Sigmoid colon (tissue), 7 donors: ENCODE data around the gene CSRP1. TPM values are rescaled to one million over a fixed set of nuclear protein-coding genes. Genes with fewer than 3 reads are reported as not detected.

Experiments used
- DNase-seq: peaks from one replicate; pipeline ENCODE4 v3.0.0-alpha.2; 2019
- H3K27ac ChIP-seq, 4 donors: fragments of 200-600 bp; sonication (generic); one replicate each; pipeline ENCODE4 v1.5.1; 2016 to 2019; ENCODE audit warnings: mild to moderate bottlenecking in 1 of 4
- H3K27me3 ChIP-seq, 3 donors: fragments of 200-600 bp; sonication (generic); one replicate each; pipeline ENCODE4 v1.5.1; 2019; ENCODE audit warnings: mild to moderate bottlenecking in 1 of 3
- H3K36me3 ChIP-seq, 4 donors: fragments of 200-600 bp; sonication (generic); one replicate each; pipeline ENCODE4 v1.5.1; 2016 to 2019
- H3K4me1 ChIP-seq, 4 donors: fragments of 200-600 bp; sonication (generic); one replicate each; pipeline ENCODE4 v1.5.1; 2017 to 2019
- H3K4me3 ChIP-seq, 4 donors: fragments of 200-600 bp; sonication (generic); one replicate each; pipeline ENCODE4 v1.5.1; 2017 to 2019; ENCODE audit warnings: mild to moderate bottlenecking in 2 of 4, moderate library complexity in 1 of 4
- H3K9me3 ChIP-seq, 4 donors: fragments of 200-600 bp in 3 of 4; sonication (generic) in 3 of 4; one replicate each; pipeline versions ENCODE4 v1.5.1 to v1.6.1; 2013 to 2019
- EP300 ChIP-seq, 4 donors: sonication (generic); formaldehyde crosslinking; IDR thresholded peaks; one replicate each; pipeline ENCODE4 v1.6.1; 2017; ENCODE audit warnings: antibody characterized with exemption in 4 of 4
- POLR2A ChIP-seq, 2 donors: fragments of 450-650 bp; IDR thresholded peaks; one replicate each; pipeline ENCODE4 v1.6.1; 2016; ENCODE audit warnings: antibody characterized with exemption in 2 of 2, mild to moderate bottlenecking in 2 of 2, moderate library complexity in 2 of 2
- POLR2AphosphoS5 ChIP-seq, 4 donors: sonication (generic); formaldehyde crosslinking; IDR thresholded peaks; one replicate each; pipeline ENCODE4 v1.6.1; 2017; ENCODE audit warnings: antibody characterized with exemption in 4 of 4
- WGBS, 2 donors: extraction: QIAGEN DNeasy Blood & Tissue Kit; methylation state at CpG; one replicate each; pipeline ENCODE4 v1.1.7; 2013; 5-methylcytosine and 5-hydroxymethylcytosine counted together
- intact Hi-C: fragments of 100-400 bp; cut with DNase I; formaldehyde crosslinking; loops from one replicate; pipeline ENCODE4 v1.15.1; 2023
- polyA plus RNA-seq, 3 donors: library from polyadenylated mRNA; stranded (reverse); fragments of 200-250 nt; gene quantifications; one replicate each; pipeline ENCODE4 v1.2.3, GENCODE V29; 2013
- total RNA-seq, 4 donors: library from RNA; depleted of rRNA; stranded (reverse); fragments of >200 nt; gene quantifications; one replicate each; pipeline ENCODE4 v1.1.0, GENCODE V29; 2016
- TF ChIP-seq, protein P1 (sequence below), 4 experiments: fragments of 450-650 bp in 3 of 4; fragments of 200-600 bp in 1 of 4; IDR thresholded peaks; one replicate each; pipeline ENCODE4 v1.5.1; 2016 to 2019; ENCODE audit warnings: antibody characterized with exemption in 4 of 4, mild to moderate bottlenecking in 3 of 4, moderate library complexity in 2 of 4
- donor health status: healthy with polysubstance abuse.
- donor health status: Bipolar disorder and iron deficiency.
- donor health status: healthy.

The CSRP1 gene
- total and polyA plus RNA-seq, 7 donors: 189 to 8,467 (median 4,737) TPM

DNA sequence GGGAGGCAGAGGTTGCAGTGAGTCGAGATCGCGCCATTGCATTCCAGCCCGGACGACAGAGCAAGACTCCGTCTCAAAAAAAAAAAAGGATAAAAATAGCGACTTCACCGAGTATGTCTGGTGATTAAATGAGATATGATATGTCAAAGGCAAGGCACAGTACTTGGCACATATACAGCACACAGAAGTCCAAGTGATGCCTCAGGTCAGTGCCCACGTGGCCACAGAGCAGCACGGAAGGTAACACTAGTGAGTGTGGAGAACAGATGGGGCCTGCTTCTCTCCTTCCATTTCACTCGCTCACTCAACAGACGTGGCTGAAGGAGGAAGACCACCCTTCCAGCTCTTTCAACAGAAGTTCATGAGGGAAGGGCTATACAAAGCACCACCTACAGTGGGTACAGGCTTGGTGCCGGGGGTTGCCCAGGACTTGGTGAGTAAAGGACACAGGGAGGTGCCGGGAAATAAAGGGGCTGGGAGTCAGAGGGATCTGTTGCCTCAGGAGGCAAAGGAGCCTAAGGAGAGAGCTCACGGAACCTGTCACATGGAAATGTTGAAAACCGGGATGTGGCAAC, 8.9 kb downstream of the CSRP1 start:
- H3K4me1 ChIP-seq: peaks cover 0 to 100% (median 97%) of the 10 kb centered on the region in 4 donors
- WGBS, 2 donors: 89 to 95% methylated on average over 16 of the region's 16 CpGs
- TF ChIP-seq POLR2A (IDR thresholded peaks at IDR 0.05) (no peak), EP300 (IDR thresholded peaks at IDR 0.05) (peak in 2 of 4 donors; percentile 21 to 27), POLR2AphosphoS5 (IDR thresholded peaks at IDR 0.05) (peak in 3 of 4 donors; percentile 32 to 79 (median 67))
- TF ChIP-seq, protein P1, sequence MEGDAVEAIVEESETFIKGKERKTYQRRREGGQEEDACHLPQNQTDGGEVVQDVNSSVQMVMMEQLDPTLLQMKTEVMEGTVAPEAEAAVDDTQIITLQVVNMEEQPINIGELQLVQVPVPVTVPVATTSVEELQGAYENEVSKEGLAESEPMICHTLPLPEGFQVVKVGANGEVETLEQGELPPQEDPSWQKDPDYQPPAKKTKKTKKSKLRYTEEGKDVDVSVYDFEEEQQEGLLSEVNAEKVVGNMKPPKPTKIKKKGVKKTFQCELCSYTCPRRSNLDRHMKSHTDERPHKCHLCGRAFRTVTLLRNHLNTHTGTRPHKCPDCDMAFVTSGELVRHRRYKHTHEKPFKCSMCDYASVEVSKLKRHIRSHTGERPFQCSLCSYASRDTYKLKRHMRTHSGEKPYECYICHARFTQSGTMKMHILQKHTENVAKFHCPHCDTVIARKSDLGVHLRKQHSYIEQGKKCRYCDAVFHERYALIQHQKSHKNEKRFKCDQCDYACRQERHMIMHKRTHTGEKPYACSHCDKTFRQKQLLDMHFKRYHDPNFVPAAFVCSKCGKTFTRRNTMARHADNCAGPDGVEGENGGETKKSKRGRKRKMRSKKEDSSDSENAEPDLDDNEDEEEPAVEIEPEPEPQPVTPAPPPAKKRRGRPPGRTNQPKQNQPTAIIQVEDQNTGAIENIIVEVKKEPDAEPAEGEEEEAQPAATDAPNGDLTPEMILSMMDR (IDR thresholded peaks at IDR 0.05): no peak
- peaks cover 20 to 53% (median 30%) of the 10 kb centered on the region in 4 donors for H3K36me3 ChIP-seq
- peak overlapping the region; percentile 92 to 98 (median 96) for H3K27ac ChIP-seq
- no peaks in the 10 kb centered on the region for H3K27me3 ChIP-seq
- intact Hi-C loops: no loop called here
- H3K9me3 ChIP-seq: no peaks in the 10 kb centered on the region
- DNase-seq: no peak
- H3K4me3 ChIP-seq: peak overlapping the region in 3 of 4 donors; percentile 1 to 85 (median 71)

DNA sequence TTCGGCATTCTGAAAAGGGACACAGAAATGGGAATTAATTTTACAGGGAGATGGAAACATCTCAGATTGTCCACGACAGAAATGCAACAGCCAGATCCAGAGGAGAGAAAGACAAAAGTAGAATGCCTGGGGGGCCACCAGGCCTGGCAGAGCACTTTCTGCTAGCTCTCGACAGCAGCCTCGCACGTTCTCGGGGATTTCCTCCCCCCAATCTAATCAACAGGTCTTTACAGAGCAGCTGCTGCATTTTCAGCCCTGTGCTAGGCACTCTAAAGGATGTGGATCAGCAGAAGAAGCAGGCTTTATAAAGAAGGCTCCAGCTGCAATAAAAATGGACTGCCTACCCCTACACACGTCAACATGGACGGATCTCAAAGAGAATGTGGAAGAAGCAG, 10.6 kb downstream of the CSRP1 start:
- Histone ChIP-seq H3K36me3 (peaks cover 27 to 60% (median 35%) of the 10 kb centered on the region in 4 donors), H3K27ac (peak overlapping the region; percentile 92 to 98 (median 96)), H3K4me3 (peak overlapping the region in 3 of 4 donors; percentile 8 to 22 (median 11)), H3K9me3 (no peaks in the 10 kb centered on the region), H3K4me1 (peaks cover 0 to 100% (median 99%) of the 10 kb centered on the region in 4 donors), H3K27me3 (no peaks in the 10 kb centered on the region)
- intact Hi-C loops: no loop called here
- WGBS, 2 donors: 75 to 85% methylated on average over 8 of the region's 8 CpGs
- TF ChIP-seq POLR2A (IDR thresholded peaks at IDR 0.05): no peak
- peak in 2 of 4 donors; percentile 13 to 45 for TF ChIP-seq POLR2AphosphoS5 (IDR thresholded peaks at IDR 0.05)
- no peak for TF ChIP-seq EP300 (IDR thresholded peaks at IDR 0.05)
- TF ChIP-seq, protein P1 (IDR thresholded peaks at IDR 0.05): no peak
- no peak for DNase-seq

DNA sequence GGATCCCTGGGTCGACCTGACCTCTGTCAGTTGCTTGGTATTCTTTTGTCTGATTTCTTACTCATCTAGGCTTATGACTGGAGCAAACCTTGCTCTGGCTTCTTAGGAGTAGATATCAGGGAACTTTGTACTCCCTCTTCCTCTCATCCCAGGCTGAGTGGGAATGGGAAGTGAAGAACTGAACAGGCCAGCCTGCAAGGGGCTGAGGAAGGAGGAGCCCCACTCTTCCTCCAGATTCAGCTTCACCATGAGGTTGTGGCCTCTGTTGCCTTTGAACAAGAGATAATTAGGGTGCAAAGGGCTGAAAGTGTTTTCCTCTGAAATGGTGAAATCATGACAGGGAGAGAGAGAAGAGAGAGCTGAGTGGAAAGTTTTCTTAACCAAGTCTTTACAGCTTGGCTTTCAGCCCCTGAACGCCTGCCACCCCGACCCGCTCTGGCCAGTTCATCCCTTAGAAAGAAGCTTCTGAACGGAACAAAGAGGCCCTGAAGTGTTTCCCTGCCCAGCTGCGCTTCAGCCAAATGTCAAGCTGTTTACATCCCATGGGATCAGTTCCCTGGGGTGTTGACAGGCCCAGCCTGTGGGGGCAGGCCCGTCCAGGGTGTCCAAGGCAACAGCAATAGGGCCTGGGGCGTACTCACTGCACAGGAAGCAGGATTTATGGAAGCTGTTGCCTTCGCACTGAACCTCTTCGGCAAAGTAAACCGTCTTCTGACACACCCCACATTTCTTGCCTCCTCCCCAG, 11.2 kb downstream of the CSRP1 start:
- peaks cover 27 to 66% (median 36%) of the 10 kb centered on the region in 4 donors for H3K36me3 ChIP-seq
- H3K9me3 ChIP-seq: no peaks in the 10 kb centered on the region
- TF ChIP-seq POLR2A (IDR thresholded peaks at IDR 0.05): no peak
- TF ChIP-seq, protein P1 (IDR thresholded peaks at IDR 0.05): no peak
- TF ChIP-seq POLR2AphosphoS5 (IDR thresholded peaks at IDR 0.05): peak; percentile 84 to 89 (median 87)
- peak; percentile 46 to 95 (median 76) for TF ChIP-seq EP300 (IDR thresholded peaks at IDR 0.05)
- WGBS, 2 donors: 71 to 82% methylated on average over 11 of the region's 11 CpGs
- DNase-seq: peak; percentile 95
- H3K27me3 ChIP-seq: no peaks in the 10 kb centered on the region
- H3K4me1 ChIP-seq: peaks cover 0 to 100% (median 99%) of the 10 kb centered on the region in 4 donors
- peak overlapping the region; percentile 92 to 98 (median 96) for H3K27ac ChIP-seq
- intact Hi-C loops: no loop called here
- peak overlapping the region in 2 of 4 donors; percentile 8 to 11 for H3K4me3 ChIP-seq

DNA sequence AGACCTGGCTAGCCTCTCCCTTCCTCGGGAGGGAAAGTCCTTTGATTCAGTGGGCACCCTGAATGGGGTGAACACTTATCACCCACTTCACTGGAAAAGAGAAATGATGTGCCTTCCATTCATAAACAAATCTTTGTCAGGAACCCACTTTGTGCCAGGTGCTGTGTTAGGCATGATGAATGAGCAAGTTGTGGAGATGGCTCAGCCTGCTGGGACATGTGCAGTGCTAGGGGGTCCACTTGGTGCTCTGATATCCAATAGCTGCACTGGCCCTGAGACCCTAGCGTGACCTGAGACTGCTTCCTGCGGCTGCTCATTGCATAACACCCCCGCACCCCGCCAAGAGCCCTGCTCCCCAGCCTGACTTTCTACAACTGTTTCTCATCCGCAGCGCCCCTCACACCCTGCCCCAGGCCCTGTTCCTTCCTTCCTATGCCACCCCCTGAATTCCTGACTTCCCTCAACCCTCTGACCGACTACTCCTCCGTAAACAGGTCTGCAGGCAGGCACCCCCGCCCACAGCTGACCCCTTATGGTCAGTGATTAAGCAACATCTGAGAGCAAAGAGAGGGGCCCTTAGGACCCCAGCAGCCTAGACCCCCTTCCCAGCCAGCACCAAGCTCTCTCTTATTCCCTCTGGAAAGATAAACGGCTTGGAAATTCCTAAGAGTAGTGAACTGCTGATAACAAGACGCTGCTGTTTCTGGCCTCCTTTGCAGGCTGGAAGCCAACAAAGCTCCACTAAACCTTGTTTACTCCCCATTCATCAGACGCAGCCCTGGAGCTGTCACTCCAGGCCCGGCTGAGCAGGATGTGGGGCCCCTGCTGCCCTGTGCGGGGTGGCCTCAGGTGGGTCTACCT, 12.9 kb downstream of the CSRP1 start:
- Histone ChIP-seq H3K36me3 (peaks cover 41 to 79% (median 50%) of the 10 kb centered on the region in 4 donors), H3K27ac (peak overlapping the region; percentile 92 to 98 (median 96)), H3K4me1 (peaks cover 0 to 100% (median 99%) of the 10 kb centered on the region in 4 donors), H3K9me3 (no peaks in the 10 kb centered on the region), H3K27me3 (no peaks in the 10 kb centered on the region), H3K4me3 (peak overlapping the region in 1 of 4 donors; percentile 27)
- TF ChIP-seq POLR2AphosphoS5 (IDR thresholded peaks at IDR 0.05) (peak; percentile 34 to 72 (median 58)), EP300 (IDR thresholded peaks at IDR 0.05) (no peak)
- WGBS, 2 donors: 53 to 80% methylated on average over 15 of the region's 15 CpGs
- peak; percentile 85 for DNase-seq
- intact Hi-C loops: no loop called here
